Stimulated activated CD4-positive, alpha-beta T cell treated with anti-CD3 and anti-CD28 coated beads, Interleukin-15, amount 100 ng/mL, for 48 hours (primary cell): Measurements from ENCODE around the gene MYLK.

Experiments
- DNase-seq, 2 donors: peaks; one replicate each; pipeline ENCODE4 v3.0.0-alpha.2; 2020; ENCODE audit warnings: low read depth in 2 of 2

The MYLK gene

GRCh38 chr3:123678108-123678511 is 206.0 kb downstream of the MYLK start:
- DNase-seq, result no peak

DNA sequence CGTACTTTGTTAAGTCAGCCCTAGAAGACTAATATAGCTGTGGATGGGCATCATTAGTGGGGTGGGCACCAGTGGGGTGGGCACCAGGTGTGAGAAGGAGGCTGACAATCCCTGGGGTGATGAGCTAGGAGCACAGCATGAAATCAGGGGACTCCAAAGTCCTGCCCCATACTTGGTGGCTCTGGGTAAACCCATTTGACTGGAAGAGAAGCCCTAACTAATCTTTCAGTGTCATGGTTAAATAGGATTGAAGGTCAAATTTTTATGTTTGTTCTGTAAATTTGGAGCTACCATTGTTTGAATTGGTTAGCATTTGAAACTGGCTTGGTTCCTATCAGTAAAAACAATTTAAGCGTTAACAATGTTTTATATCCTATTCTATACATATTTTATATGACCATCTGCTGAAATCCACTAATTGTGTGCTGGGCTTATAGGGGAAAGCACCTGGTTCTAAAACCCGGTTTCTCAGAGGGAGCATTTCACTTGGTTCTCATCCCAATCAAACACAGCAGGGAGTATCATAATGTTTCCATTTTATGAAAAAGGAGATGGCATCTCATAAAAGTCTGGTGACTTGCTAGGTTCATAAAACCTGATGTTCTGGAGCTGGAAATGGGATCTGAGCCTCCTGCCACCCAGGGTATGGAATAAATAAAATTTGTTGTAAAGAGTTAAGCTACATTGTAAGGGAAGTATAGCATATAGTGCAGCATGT is 211.5 kb downstream of the MYLK start:
- no peak for DNase-seq

GRCh38 chr3:123670743-123671142 is 213.4 kb downstream of the MYLK start:
- no peak for DNase-seq

DNA sequence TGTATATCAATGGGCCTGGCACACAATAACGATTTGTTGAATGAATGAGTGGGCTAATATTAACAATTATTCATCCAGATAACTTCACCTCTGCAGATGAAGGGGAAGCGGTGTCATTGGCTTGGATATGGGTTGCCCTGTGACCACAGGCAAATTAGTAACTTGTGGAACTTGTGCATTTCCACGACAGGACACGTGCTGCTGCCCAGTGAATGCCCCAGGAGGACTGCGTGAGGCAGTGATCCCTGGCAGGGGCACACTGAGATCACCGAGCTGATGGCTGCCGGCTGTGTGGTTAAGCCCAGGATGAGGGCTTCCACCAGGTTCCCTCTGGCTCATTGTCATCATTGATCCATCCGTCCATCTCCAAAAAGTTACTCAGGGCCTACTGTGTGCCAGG is 215.2 kb downstream of the MYLK start:
- no peak for DNase-seq

- no peak for DNase-seq
These were observed 216.3 kb downstream of the MYLK start for GRCh38 chr3:123667784-123668183.

- no peak for DNase-seq
These were observed 219.4 kb downstream of the MYLK start for GRCh38 chr3:123664753-123665152.

DNA sequence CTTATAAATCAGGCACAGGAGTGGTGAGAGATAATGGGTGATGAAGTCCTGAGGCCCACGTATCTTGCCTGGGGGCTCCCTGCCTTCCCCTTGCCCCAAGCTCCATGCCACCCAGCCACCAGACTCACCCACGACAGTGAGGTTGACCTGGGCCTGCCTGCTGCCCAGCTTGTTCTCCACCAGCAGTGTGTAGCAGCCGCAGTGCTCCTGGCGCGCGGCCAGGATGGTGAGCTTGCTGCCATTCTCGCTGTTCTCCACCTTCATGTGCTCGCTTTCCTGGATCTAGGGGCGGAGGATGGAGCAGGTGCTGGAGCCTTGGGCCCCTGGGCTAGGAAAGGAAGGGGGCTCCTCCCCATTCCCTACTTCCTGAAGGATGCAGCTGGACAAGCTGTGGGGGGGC is 220.2 kb downstream of the MYLK start:
- no peak for DNase-seq

GRCh38 chr3:123661973-123662372 is 222.2 kb downstream of the MYLK start:
- no peak for DNase-seq

DNA sequence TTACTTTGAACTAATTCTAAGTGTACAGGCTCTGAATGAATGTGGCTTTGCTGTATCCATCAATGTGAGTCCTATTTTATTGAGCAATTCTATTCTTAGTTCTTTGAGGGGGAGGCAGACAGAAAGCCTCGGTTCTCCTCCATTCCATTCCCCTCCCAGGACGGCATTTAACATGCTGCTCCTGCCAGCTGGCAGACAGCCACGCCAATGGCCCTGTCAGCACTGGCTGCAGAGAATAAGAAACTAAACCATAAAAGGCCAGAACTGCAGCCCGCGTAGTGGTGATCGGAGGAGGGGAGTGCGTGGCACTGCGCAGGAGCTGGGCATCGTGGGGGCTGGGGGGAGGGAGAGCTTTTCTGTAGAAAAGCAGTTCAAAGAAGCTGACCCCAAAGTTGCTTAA is 223.2 kb downstream of the MYLK start:
- DNase-seq, result no peak

DNA sequence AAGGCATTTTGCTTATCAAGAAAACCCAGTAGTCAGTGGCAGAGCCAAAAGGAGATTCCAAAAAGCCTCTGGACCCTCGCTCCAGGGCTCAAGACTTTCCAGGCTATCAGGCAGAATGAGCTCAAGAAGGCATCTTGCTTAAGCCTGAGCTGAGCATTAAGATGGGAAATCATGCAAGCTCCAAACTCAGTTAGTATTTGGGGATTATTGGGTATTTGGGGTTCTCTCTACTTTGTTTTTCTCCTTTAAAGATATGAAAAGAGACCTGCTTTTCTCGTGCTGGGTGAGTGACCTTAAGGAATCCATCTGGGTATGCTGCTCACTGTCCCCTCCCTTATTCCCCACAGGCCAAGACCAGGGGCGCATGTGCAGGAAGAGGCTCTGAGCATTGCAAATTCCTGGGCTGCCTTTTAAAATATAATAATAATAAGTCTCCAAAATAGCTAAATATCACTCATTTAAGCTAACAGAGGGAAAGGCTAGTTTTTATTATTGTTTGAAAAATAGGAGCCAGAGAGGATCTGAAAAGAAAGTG is 223.9 kb downstream of the MYLK start:
- no peak for DNase-seq

DNA sequence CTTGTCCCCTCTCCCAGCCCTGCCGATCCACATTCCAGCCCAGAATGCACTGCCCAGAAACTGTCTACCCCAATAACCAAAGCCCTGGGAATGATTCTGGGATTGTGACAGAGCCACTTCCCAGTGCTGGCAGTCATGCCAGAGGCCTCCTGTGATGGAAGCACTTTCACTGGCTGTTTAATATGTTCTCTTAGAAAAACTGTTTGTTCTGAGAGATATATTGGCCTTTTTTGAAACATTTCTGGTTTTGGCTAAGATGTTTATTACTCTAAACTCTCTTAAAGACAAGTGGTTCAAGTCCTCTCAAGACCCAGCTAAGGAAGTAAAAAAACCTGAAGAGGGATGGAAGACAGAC is 225.3 kb downstream of the MYLK start:
- no peak for DNase-seq

GRCh38 chr3:123658118-123658851 is 225.8 kb downstream of the MYLK start:
- no peak for DNase-seq

DNA sequence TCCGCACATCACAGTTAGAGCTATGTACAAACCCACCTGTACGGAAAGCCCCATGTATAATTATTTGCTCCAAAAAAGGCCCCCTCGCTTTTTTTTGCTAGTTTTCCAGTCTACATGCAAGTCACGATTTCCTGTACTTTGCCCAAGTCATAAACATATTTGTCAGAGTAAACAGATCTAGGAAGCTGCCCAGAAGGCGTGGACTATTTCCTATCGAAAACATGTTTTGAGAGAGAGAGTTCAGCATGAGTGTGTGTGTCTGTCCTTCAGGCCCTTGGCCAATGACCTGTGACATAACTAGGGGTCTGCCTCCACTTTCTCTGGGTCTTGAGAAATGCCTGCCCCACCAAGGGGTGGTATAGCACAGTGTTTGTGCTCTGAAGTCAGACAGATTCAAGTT is 226.6 kb downstream of the MYLK start:
- no peak for DNase-seq

DNA sequence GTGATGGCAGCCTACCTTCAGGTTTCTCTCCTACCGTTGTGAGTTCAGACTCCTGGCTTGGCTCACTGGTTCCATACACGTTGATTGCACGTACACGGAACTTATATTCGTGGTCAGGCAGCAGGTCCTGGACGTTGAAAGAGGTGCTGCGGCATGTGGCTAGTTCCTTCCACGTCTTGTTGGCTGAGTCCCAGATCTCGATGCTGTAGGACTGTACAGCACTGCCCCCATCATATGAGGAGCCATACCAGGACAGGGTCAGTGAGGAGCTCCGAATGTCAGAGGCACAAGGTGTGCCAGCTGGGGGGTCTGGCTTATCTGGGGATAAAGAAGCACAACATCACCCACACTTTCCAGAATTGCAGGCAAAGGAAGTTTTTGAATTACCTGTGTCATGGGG is 227.0 kb downstream of the MYLK start:
- DNase-seq, result no peak

- DNase-seq, result no peak
These were observed 227.4 kb downstream of the MYLK start for GRCh38 chr3:123656691-123657090.

GRCh38 chr3:123656274-123656673 is 227.9 kb downstream of the MYLK start:
- DNase-seq, result no peak

- no peak for DNase-seq
These were observed 228.7 kb downstream of the MYLK start for GRCh38 chr3:123655400-123655799.

- DNase-seq, result no peak
These were observed 230.9 kb downstream of the MYLK start for GRCh38 chr3:123653221-123653682.

DNA sequence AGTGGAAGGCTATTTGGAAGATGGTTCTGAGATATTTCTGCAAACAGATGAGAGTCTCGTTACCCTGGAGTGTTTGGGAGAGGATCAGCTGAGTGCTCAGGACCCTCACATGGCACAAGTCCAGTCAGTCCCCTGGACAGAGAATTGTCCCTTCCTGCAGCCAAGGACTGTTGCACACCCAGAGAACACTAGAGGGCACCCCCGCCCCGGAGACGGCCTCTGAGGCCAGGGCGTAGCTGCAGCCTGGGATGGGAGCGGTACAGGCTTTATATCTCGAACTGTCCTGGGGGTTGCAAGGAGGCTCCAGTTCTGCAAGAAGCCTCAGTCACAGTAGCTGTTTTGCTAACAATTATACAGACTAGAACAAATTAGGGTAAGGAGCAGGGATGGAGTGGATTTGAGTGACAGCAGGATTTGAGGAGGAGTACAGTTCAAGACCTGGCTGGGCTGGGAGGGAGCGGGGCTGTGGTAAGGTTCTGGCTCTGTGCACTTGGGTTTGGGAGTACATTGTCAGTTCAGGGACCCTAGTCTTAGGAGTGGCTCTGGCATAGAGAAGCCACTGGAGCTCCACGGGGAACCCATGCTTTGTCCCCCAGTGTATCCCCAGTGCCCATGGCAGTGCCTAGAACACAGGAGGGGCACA is 231.7 kb downstream of the MYLK start:
- peak in 1 of 2 donors; percentile 27 for DNase-seq

GRCh38 chr3:123651449-123652341 is 232.4 kb downstream of the MYLK start:
- DNase-seq, result no peak

GRCh38 chr3:123650101-123650500 is 234.0 kb downstream of the MYLK start:
- DNase-seq, result no peak
